WTC11 (cell line): Measurements from ENCODE around the gene CFAP74.

Experiments used
- ATF1 ChIP-seq: sonication (generic); formaldehyde crosslinking; IDR thresholded peaks from 2 replicates; pipeline ENCODE4 v1.8.1; 2023; ENCODE audit warnings: mild to moderate bottlenecking, moderate library complexity, missing genetic modification reagents
- NFE2L1 ChIP-seq: sonication (generic); formaldehyde crosslinking; IDR thresholded peaks from 2 replicates; pipeline ENCODE4 v1.8.1; 2023; ENCODE audit warnings: missing genetic modification reagents
- SP1 ChIP-seq: sonication (generic); formaldehyde crosslinking; conservative IDR thresholded peaks from 2 replicates; pipeline ENCODE4 v1.8.1; 2022; ENCODE audit warnings: missing genetic modification reagents
- TF ChIP-seq, protein P1 (sequence below): sonication (generic); formaldehyde crosslinking; IDR thresholded peaks from 2 replicates; pipeline ENCODE4 v1.8.0; 2022; ENCODE audit warnings: mild to moderate bottlenecking, missing genetic modification reagents
- TF ChIP-seq, protein P2 (sequence below): fragments of 200-600 bp; IDR thresholded peaks from 2 replicates; pipeline ENCODE4 v1.8.0; 2022; ENCODE audit warnings: antibody characterized with exemption
- TF ChIP-seq, protein P3 (sequence below): sonication (generic); formaldehyde crosslinking; IDR thresholded peaks from 2 replicates; pipeline ENCODE4 v1.8.1; 2023; ENCODE audit warnings: mild to moderate bottlenecking, missing genetic modification reagents
- TF ChIP-seq, protein P4 (sequence below): fragments of 250-450 bp; sonication (Bioruptor Pico); IDR thresholded peaks from 2 replicates; pipeline ENCODE4 v1.9.0; 2021; ENCODE audit warnings: mild to moderate bottlenecking, borderline replicate concordance

DNA sequence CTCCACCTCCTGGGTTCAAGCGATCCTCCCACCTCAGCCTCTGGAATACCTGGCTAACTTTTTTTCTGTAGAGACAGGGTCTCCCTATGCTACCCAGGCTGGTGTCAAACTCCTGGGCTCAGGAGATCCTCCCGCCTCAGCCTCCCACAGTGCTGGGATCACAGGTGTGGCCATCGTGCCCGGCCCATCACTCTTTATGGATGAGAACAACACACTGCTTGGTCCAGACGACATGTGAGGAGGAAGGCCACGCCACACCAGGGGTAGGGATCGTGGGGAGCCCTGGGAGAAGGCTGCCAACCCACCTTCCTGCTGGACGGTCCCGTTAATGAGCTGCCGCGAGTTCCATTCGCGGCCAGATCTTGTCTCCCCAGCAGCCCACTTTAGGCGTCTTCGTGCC, 10.6 kb upstream of the CFAP74 start:
- TF ChIP-seq, protein P1, sequence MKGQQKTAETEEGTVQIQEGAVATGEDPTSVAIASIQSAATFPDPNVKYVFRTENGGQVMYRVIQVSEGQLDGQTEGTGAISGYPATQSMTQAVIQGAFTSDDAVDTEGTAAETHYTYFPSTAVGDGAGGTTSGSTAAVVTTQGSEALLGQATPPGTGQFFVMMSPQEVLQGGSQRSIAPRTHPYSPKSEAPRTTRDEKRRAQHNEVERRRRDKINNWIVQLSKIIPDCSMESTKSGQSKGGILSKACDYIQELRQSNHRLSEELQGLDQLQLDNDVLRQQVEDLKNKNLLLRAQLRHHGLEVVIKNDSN (CRISPR knock-in tag) = no peak
- no peak for TF ChIP-seq SP1 (CRISPR knock-in tag)
- TF ChIP-seq, protein P2, sequence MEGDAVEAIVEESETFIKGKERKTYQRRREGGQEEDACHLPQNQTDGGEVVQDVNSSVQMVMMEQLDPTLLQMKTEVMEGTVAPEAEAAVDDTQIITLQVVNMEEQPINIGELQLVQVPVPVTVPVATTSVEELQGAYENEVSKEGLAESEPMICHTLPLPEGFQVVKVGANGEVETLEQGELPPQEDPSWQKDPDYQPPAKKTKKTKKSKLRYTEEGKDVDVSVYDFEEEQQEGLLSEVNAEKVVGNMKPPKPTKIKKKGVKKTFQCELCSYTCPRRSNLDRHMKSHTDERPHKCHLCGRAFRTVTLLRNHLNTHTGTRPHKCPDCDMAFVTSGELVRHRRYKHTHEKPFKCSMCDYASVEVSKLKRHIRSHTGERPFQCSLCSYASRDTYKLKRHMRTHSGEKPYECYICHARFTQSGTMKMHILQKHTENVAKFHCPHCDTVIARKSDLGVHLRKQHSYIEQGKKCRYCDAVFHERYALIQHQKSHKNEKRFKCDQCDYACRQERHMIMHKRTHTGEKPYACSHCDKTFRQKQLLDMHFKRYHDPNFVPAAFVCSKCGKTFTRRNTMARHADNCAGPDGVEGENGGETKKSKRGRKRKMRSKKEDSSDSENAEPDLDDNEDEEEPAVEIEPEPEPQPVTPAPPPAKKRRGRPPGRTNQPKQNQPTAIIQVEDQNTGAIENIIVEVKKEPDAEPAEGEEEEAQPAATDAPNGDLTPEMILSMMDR = no peak
- TF ChIP-seq NFE2L1 (CRISPR knock-in tag) = no peak
- TF ChIP-seq, protein P3, sequence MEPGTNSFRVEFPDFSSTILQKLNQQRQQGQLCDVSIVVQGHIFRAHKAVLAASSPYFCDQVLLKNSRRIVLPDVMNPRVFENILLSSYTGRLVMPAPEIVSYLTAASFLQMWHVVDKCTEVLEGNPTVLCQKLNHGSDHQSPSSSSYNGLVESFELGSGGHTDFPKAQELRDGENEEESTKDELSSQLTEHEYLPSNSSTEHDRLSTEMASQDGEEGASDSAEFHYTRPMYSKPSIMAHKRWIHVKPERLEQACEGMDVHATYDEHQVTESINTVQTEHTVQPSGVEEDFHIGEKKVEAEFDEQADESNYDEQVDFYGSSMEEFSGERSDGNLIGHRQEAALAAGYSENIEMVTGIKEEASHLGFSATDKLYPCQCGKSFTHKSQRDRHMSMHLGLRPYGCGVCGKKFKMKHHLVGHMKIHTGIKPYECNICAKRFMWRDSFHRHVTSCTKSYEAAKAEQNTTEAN (CRISPR knock-in tag) = no peak
- TF ChIP-seq ATF1 (CRISPR knock-in tag) = no peak
- TF ChIP-seq, protein P4, sequence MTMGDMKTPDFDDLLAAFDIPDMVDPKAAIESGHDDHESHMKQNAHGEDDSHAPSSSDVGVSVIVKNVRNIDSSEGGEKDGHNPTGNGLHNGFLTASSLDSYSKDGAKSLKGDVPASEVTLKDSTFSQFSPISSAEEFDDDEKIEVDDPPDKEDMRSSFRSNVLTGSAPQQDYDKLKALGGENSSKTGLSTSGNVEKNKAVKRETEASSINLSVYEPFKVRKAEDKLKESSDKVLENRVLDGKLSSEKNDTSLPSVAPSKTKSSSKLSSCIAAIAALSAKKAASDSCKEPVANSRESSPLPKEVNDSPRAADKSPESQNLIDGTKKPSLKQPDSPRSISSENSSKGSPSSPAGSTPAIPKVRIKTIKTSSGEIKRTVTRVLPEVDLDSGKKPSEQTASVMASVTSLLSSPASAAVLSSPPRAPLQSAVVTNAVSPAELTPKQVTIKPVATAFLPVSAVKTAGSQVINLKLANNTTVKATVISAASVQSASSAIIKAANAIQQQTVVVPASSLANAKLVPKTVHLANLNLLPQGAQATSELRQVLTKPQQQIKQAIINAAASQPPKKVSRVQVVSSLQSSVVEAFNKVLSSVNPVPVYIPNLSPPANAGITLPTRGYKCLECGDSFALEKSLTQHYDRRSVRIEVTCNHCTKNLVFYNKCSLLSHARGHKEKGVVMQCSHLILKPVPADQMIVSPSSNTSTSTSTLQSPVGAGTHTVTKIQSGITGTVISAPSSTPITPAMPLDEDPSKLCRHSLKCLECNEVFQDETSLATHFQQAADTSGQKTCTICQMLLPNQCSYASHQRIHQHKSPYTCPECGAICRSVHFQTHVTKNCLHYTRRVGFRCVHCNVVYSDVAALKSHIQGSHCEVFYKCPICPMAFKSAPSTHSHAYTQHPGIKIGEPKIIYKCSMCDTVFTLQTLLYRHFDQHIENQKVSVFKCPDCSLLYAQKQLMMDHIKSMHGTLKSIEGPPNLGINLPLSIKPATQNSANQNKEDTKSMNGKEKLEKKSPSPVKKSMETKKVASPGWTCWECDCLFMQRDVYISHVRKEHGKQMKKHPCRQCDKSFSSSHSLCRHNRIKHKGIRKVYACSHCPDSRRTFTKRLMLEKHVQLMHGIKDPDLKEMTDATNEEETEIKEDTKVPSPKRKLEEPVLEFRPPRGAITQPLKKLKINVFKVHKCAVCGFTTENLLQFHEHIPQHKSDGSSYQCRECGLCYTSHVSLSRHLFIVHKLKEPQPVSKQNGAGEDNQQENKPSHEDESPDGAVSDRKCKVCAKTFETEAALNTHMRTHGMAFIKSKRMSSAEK = no peak
